SK-N-SH (cell line): ENCODE results near the gene PLB1. TPM values are rescaled to one million over a fixed set of nuclear protein-coding genes. Genes with fewer than 3 reads are reported as not detected.

ENCODE experiments used
- CTCF ChIA-PET: fragments of 300-600, 350-600 bp; formaldehyde crosslinking; extraction: SDS; loops from one replicate; lab custom pipeline; 2021; lab: Yijun Ruan, JAX
- POLR2A ChIA-PET: fragments of 350-600 bp; sonication (Branson Sonifier 250); formaldehyde crosslinking; extraction: SDS; loops from one replicate; lab custom pipeline; 2020; ENCODE audit warnings: antibody characterized with exemption, inconsistent platforms; lab: Yijun Ruan, JAX
- DNase-seq: peaks from one replicate; pipeline ENCODE4 v3.0.0; 2012
- H2AFZ ChIP-seq: fragments of 200-600 bp; sonication (generic); 2 replicates; pipeline ENCODE4 v1.8.1; 2016; ENCODE audit warnings: antibody characterized with exemption, mild to moderate bottlenecking, low read depth
- H3F3A ChIP-seq: fragments of 200-600 bp; sonication (generic); replicated peaks from 2 replicates; pipeline ENCODE3; 2016; ENCODE audit warnings: antibody characterized with exemption, mild to moderate bottlenecking; ENCODE audit not compliant: insufficient read depth
- H3K27ac ChIP-seq, 2 experiments: fragments of 200-500 bp in 1 of 2; fragments of 200-600 bp in 1 of 2; sonication (Bioruptor generic) in 1 of 2; sonication (generic), shearing (Covaris generic) in 1 of 2; 2 replicates each; pipeline versions ENCODE4 v1.5.1 to v1.6.1; 2014 to 2016; ENCODE audit warnings: low read depth in 2 of 2, inconsistent platforms in 1 of 2, low read length in 1 of 2, mild to moderate bottlenecking in 1 of 2, mixed read lengths in 1 of 2
- H3K27me3 ChIP-seq: fragments of 200-600 bp; sonication (generic), shearing (Covaris generic); 2 replicates; pipeline ENCODE4 v1.6.1; 2016; ENCODE audit warnings: mixed run types; ENCODE audit not compliant: insufficient read depth
- H3K36me3 ChIP-seq, 2 experiments: fragments of 200-500 bp in 1 of 2; fragments of 200-600 bp in 1 of 2; sonication (Bioruptor generic) in 1 of 2; sonication (generic) in 1 of 2; replicated peaks in 1 of 2; 2 replicates each; pipeline versions ENCODE3 to v1.5.1; 2014 to 2016; ENCODE audit warnings: low read length in 1 of 2, mild to moderate bottlenecking in 1 of 2; ENCODE audit not compliant: insufficient read depth in 2 of 2, control insufficient read depth in 1 of 2
- H3K4me1 ChIP-seq, 2 experiments: fragments of 200-500 bp in 1 of 2; fragments of 200-600 bp in 1 of 2; sonication (Bioruptor generic) in 1 of 2; sonication (generic), shearing (Covaris generic) in 1 of 2; 2 replicates each; pipeline versions ENCODE4 v1.5.1 to v1.6.1; 2014 to 2016; ENCODE audit warnings: low read depth in 1 of 2, low read length in 1 of 2, mixed run types in 1 of 2; ENCODE audit not compliant: insufficient read depth in 2 of 2, control insufficient read depth in 1 of 2
- H3K4me2 ChIP-seq: fragments of 200-600 bp; sonication (generic), shearing (Covaris generic); 2 replicates; pipeline ENCODE4 v1.6.1; 2017; ENCODE audit warnings: mixed run types
- H3K4me3 ChIP-seq, 2 experiments: fragments of 200-500 bp in 1 of 2; fragments of 200-600 bp in 1 of 2; sonication (Bioruptor generic) in 1 of 2; sonication (generic), shearing (Covaris generic) in 1 of 2; 2 replicates each; pipeline versions ENCODE4 v1.5.1 to v1.8.1; 2014 to 2016; ENCODE audit warnings: low read depth in 2 of 2, inconsistent platforms in 1 of 2, low read length in 1 of 2, mild to moderate bottlenecking in 1 of 2, mixed read lengths in 1 of 2, moderate library complexity in 1 of 2
- H3K79me2 ChIP-seq: fragments of 200-600 bp; sonication (generic); 2 replicates; pipeline ENCODE4 v1.8.1; 2017; ENCODE audit warnings: mild to moderate bottlenecking; ENCODE audit not compliant: insufficient read depth
- H3K9ac ChIP-seq: fragments of 200-600 bp; sonication (generic); 2 replicates; pipeline ENCODE4 v1.6.1; 2017; ENCODE audit warnings: mixed run types
- H3K9me2 ChIP-seq: fragments of 200-600 bp; sonication (generic); 2 replicates; pipeline ENCODE4 v1.6.1; 2017; ENCODE audit warnings: mixed run types
- H3K9me3 ChIP-seq: fragments of 200-600 bp; sonication (generic); 2 replicates; pipeline ENCODE4 v1.6.1; 2017; ENCODE audit warnings: mixed run types, mild to moderate bottlenecking, moderate library complexity
- H4K20me1 ChIP-seq: fragments of 200-600 bp; sonication (generic); 2 replicates; pipeline ENCODE4 v1.6.1; 2017; ENCODE audit warnings: mild to moderate bottlenecking, mixed run types; ENCODE audit not compliant: insufficient read depth
- CHD2 ChIP-seq: fragments of 150-350 bp; IDR thresholded peaks from 2 replicates; pipeline ENCODE4 v1.6.1; 2018; ENCODE audit warnings: low read length; ENCODE audit not compliant: partially characterized antibody
- CTCF ChIP-seq: fragments of 200-600 bp; sonication (generic); IDR thresholded peaks from 2 replicates; pipeline ENCODE4 v1.6.1; 2017; ENCODE audit warnings: antibody characterized with exemption, mild to moderate bottlenecking, moderate library complexity
- EP300 ChIP-seq, 2 experiments: IDR thresholded peaks; 2 replicates each; pipeline versions ENCODE4 v1.4.0 to v1.6.1; 2012; ENCODE audit warnings: borderline replicate concordance in 1 of 2, low read depth in 1 of 2, low read length in 1 of 2
- EZH2phosphoT487 ChIP-seq: fragments of 200-600 bp; sonication (generic); IDR thresholded peaks from 2 replicates; pipeline ENCODE4 v1.6.1; 2017; ENCODE audit warnings: low read depth, mixed run types, mild to moderate bottlenecking, antibody characterized with exemption, moderate library complexity, borderline replicate concordance
- FOSL2 ChIP-seq: IDR thresholded peaks from 2 replicates; pipeline ENCODE4 v1.4.0; 2012; ENCODE audit warnings: low read depth, mild to moderate bottlenecking, moderate library complexity, borderline replicate concordance
- FOXM1 ChIP-seq: IDR thresholded peaks from 2 replicates; pipeline ENCODE4 v1.4.0; 2012; ENCODE audit warnings: low read depth, mild to moderate bottlenecking
- GABPA ChIP-seq: IDR thresholded peaks from 2 replicates; pipeline ENCODE4 v1.4.0; 2012; ENCODE audit warnings: low read depth, mild to moderate bottlenecking
- JUND ChIP-seq: IDR thresholded peaks from 2 replicates; pipeline ENCODE4 v1.4.0; 2012
- MXI1 ChIP-seq: IDR thresholded peaks from 2 replicates; pipeline ENCODE4 v1.6.1; 2012; ENCODE audit warnings: mild to moderate bottlenecking, low read depth, low read length, improper control_type of control experiment
- PBX3 ChIP-seq: IDR thresholded peaks from 2 replicates; pipeline ENCODE4; 2012
- POLR2AphosphoS5 ChIP-seq: IDR thresholded peaks from 2 replicates; pipeline ENCODE4 v1.6.1; 2012; ENCODE audit warnings: low read depth, low read length
- RAD21 ChIP-seq: IDR thresholded peaks from 2 replicates; pipeline ENCODE4 v1.6.1; 2012; ENCODE audit warnings: mild to moderate bottlenecking, low read length
- RCOR1 ChIP-seq: fragments of 150-350 bp; IDR thresholded peaks from 2 replicates; pipeline ENCODE4 v1.6.1; 2017; ENCODE audit warnings: antibody characterized with exemption, low read length
- RXRA ChIP-seq: IDR thresholded peaks from 2 replicates; pipeline ENCODE4 v1.4.0; 2012; ENCODE audit warnings: low read depth, mild to moderate bottlenecking, borderline replicate concordance
- SIN3A ChIP-seq: IDR thresholded peaks from 2 replicates; pipeline ENCODE4 v1.6.1; 2012; ENCODE audit warnings: low read depth, mild to moderate bottlenecking, low read length, moderate library complexity, borderline replicate concordance
- SMC3 ChIP-seq: IDR thresholded peaks from 2 replicates; pipeline ENCODE4 v1.6.1; 2012; ENCODE audit warnings: low read depth, low read length, improper control_type of control experiment
- TAF1 ChIP-seq: IDR thresholded peaks from 2 replicates; pipeline ENCODE4 v1.6.1; 2012; ENCODE audit warnings: low read depth, mild to moderate bottlenecking, low read length, moderate library complexity, borderline replicate concordance
- TCF12 ChIP-seq: IDR thresholded peaks from 2 replicates; pipeline ENCODE4 v1.4.0; 2012
- TEAD4 ChIP-seq: IDR thresholded peaks from 2 replicates; pipeline ENCODE4 v1.4.0; 2012; ENCODE audit warnings: mild to moderate bottlenecking, borderline replicate concordance; ENCODE audit not compliant: insufficient read depth
- USF2 ChIP-seq: fragments of 150-350 bp; IDR thresholded peaks from 2 replicates; pipeline ENCODE4 v1.6.1; 2017; ENCODE audit warnings: antibody characterized with exemption, low read length, low read depth, borderline replicate concordance
- YY1 ChIP-seq: IDR thresholded peaks from 2 replicates; pipeline ENCODE4 v1.4.0; 2012; ENCODE audit warnings: low read depth, mild to moderate bottlenecking
- ZBTB33 ChIP-seq: IDR thresholded peaks from 2 replicates; pipeline ENCODE4 v1.4.0; 2012; ENCODE audit warnings: low read depth, borderline replicate concordance
- WGBS: methylation state at CpG from one replicate; pipeline ENCODE4 v1.1.6; 2017; ENCODE audit warnings: low lambda C conversion rate; 5-methylcytosine and 5-hydroxymethylcytosine counted together
- polyA plus RNA-seq, 3 experiments: library from polyadenylated mRNA; depleted of rRNA; stranded (reverse); fragments of >200 nt; gene quantifications; 2 replicates each; pipeline ENCODE4 v1.2.3, GENCODE V29; 2012
- TF ChIP-seq, protein P1 (sequence below): IDR thresholded peaks from 2 replicates; pipeline ENCODE4 v1.4.0; 2012; ENCODE audit warnings: low read depth
- TF ChIP-seq, protein P2 (sequence below): fragments of 150-350 bp; IDR thresholded peaks from 2 replicates; pipeline ENCODE4 v1.6.1; 2016; ENCODE audit warnings: mild to moderate bottlenecking, low read depth, low read length
- TF ChIP-seq, protein P3 (sequence below): IDR thresholded peaks from 2 replicates; pipeline ENCODE4 v1.4.0; 2012; ENCODE audit warnings: low read depth, borderline replicate concordance

The PLB1 gene
- polyA plus RNA-seq, 1 of the 3 experiments (the other 2 are of a cell fraction) = 0.10 TPM

DNA sequence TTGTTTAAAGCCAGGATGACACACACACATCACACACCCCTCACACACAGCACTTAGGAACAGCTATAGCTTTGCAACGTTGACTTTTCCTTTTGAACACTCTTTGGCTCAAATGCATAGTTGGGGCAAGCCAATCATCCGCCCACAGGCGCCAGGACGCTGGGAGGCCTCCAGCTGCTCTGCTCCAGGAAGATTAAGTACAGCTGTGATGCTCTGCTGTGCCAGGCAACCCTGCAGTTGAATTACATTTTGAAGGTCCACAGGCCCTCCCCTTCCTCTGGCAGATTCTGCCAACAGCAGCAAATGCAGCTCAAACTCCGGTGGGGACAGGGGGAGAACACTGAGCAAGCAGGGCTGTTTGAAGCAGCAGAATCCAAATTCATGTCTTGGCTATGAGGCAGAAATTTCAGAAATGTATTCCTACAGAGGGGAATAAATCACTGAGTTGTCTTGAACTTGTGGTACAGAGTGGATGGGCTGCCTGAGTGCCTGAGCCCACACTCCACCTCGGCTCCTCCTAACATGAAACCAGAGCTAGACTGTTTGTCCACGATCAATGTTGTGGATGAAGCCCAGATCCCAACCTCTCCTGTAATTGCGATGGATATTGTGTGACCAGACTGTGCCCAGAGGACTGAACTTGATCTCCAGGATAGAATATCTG lies 169.3 kb downstream of the PLB1 start:
- Histone ChIP-seq H3K4me2 (peak overlapping the region; percentile 58), H3K9me2 (no peaks in the 10 kb centered on the region), H3F3A (peaks cover 25% of the 10 kb centered on the region), H3K27me3 (no peaks in the 10 kb centered on the region), H3K4me3 (no peak overlapping the region; a peak in 1 of 4 replicates), H2AFZ (peak overlapping the region; percentile 72), H4K20me1 (no peaks in the 10 kb centered on the region), H3K27ac (peak overlapping the region; percentile 72 to 98), H3K9me3 (no peaks in the 10 kb centered on the region), H3K79me2 (no peaks in the 10 kb centered on the region), H3K4me1 (peaks cover 43 to 57% of the 10 kb centered on the region in 2 experiments), H3K36me3 (no peaks in the 10 kb centered on the region), H3K9ac (no peak overlapping the region)
- ChIA-PET CTCF (interaction anchor here (0.6 to 6.8 kb wide), 9 partner anchors 10 to 1394 kb away, joined by 3 to 69 read pairs (median 3); partner anchors contain the start of gene PPP1CB), POLR2A (interaction anchor here (0.8 to 3.7 kb wide), 13 partner anchors 18 to 598 kb away, joined by 3 to 105 read pairs (median 3); partner anchors contain the start of genes PPP1CB, TRMT61B and WDR43)
- WGBS = 15% methylated on average over 8 of the region's 8 CpGs
- DNase-seq = peak; percentile 80
- TF ChIP-seq EZH2phosphoT487 (no peak), TEAD4 (no peak), TCF12 (peak; percentile 95), RCOR1 (peak; percentile 90), CHD2 (peak; percentile 81), GABPA (no peak), JUND (no peak; the same call in 1 of the 2 replicates), SIN3A (0 out of 2 replicates have a peak, but pooled peaks have one; percentile 18), YY1 (no peak), FOSL2 (peak; percentile 11; the same call in 1 of the 2 replicates), MXI1 (peak; percentile 18; the same call in 1 of the 2 replicates), RAD21 (peak; percentile 45), ZBTB33 (no peak), POLR2AphosphoS5 (peak; percentile 67), EP300 (IDR thresholded peaks at IDR 0.05; ENCODE audit: borderline replicate concordance in 1 of 2, low read depth in 1 of 2, low read length in 1 of 2) (peak; percentile 62 to 79), PBX3 (peak; percentile 80), SMC3 (no peak), CTCF (no peak), TAF1 (no peak), FOXM1 (no peak), USF2 (no peak), RXRA (no peak)
- TF ChIP-seq, protein P1, sequence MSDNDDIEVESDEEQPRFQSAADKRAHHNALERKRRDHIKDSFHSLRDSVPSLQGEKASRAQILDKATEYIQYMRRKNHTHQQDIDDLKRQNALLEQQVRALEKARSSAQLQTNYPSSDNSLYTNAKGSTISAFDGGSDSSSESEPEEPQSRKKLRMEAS = peak; percentile 69; the same call in 1 of the 2 replicates
- TF ChIP-seq, protein P2, sequence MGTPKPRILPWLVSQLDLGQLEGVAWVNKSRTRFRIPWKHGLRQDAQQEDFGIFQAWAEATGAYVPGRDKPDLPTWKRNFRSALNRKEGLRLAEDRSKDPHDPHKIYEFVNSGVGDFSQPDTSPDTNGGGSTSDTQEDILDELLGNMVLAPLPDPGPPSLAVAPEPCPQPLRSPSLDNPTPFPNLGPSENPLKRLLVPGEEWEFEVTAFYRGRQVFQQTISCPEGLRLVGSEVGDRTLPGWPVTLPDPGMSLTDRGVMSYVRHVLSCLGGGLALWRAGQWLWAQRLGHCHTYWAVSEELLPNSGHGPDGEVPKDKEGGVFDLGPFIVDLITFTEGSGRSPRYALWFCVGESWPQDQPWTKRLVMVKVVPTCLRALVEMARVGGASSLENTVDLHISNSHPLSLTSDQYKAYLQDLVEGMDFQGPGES = no peak
- TF ChIP-seq, protein P3, sequence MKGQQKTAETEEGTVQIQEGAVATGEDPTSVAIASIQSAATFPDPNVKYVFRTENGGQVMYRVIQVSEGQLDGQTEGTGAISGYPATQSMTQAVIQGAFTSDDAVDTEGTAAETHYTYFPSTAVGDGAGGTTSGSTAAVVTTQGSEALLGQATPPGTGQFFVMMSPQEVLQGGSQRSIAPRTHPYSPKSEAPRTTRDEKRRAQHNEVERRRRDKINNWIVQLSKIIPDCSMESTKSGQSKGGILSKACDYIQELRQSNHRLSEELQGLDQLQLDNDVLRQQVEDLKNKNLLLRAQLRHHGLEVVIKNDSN = no peak
